GM06990 (cell line): ENCODE data around the gene SNAPC1.

ENCODE experiments used
- DNase-seq: peaks from one replicate; pipeline ENCODE4 v3.0.0-alpha.2; 2011; ENCODE audit not compliant: insufficient read length; ENCODE audit errors: extremely low read depth
- H3K27me3 ChIP-seq: replicated peaks from 2 replicates; pipeline ENCODE4 v1.6.0; 2011; ENCODE audit warnings: low read length; ENCODE audit not compliant: control insufficient read depth, insufficient read depth
- H3K36me3 ChIP-seq: 2 replicates; pipeline ENCODE4 v1.5.1; 2011; ENCODE audit warnings: low read length; ENCODE audit not compliant: control insufficient read depth, insufficient read depth
- H3K4me3 ChIP-seq: replicated peaks from 2 replicates; pipeline ENCODE4 v1.5.1; 2011; ENCODE audit warnings: low read depth, mild to moderate bottlenecking, control low read depth, low read length
- CTCF ChIP-seq: IDR thresholded peaks from 2 replicates; pipeline ENCODE4 v1.5.1; 2011; ENCODE audit warnings: low read length, control low read depth, mild to moderate bottlenecking, inconsistent platforms; ENCODE audit not compliant: insufficient read depth, poor library complexity, severe bottlenecking

Gene SNAPC1

GRCh38 chr14:61761557-61761956, 663 bp upstream of the SNAPC1 start:
- Histone ChIP-seq H3K4me3 (peak overlapping the region; percentile 53), H3K36me3 (no peaks in the 10 kb centered on the region), H3K27me3 (no peaks in the 10 kb centered on the region)
- DNase-seq, result no peak
- TF ChIP-seq CTCF, result no peak

GRCh38 chr14:61764342-61765122, 2.3 kb downstream of the SNAPC1 start:
- H3K36me3 ChIP-seq, result no peaks in the 10 kb centered on the region; the same call in none of the 2 replicates
- DNase-seq, result no peak
- TF ChIP-seq CTCF, result no peak
- no peaks in the 10 kb centered on the region for H3K27me3 ChIP-seq
- no peak overlapping the region for H3K4me3 ChIP-seq

- TF ChIP-seq CTCF, result no peak
- DNase-seq, result no peak
- Histone ChIP-seq H3K36me3 (no peaks in the 10 kb centered on the region; the same call in none of the 2 replicates), H3K27me3 (no peaks in the 10 kb centered on the region), H3K4me3 (no peak overlapping the region)
Observed at GRCh38 chr14:61765225-61765943, 3.2 kb downstream of the SNAPC1 start.

GRCh38 chr14:61766151-61766550, 3.9 kb downstream of the SNAPC1 start:
- Histone ChIP-seq H3K4me3 (no peak overlapping the region), H3K36me3 (no peaks in the 10 kb centered on the region; the same call in none of the 2 replicates), H3K27me3 (no peaks in the 10 kb centered on the region)
- TF ChIP-seq CTCF, result no peak
- DNase-seq, result no peak

- Histone ChIP-seq H3K36me3 (no peaks in the 10 kb centered on the region; the same call in none of the 2 replicates), H3K27me3 (no peaks in the 10 kb centered on the region), H3K4me3 (no peak overlapping the region)
- no peak for TF ChIP-seq CTCF
- DNase-seq, result no peak
Observed at GRCh38 chr14:61768240-61768639, 6.0 kb downstream of the SNAPC1 start.
